ENCODE results near the gene ERMARD.
A peak's percentile ranks its signal among the peaks of the same experiment; 100 is the strongest.
"Not testable (repeated sequence)": the region's sequence is repeated elsewhere in the genome, so short reads cannot be mapped to it uniquely, and the experiment has no call there.

The ERMARD gene

DNA sequence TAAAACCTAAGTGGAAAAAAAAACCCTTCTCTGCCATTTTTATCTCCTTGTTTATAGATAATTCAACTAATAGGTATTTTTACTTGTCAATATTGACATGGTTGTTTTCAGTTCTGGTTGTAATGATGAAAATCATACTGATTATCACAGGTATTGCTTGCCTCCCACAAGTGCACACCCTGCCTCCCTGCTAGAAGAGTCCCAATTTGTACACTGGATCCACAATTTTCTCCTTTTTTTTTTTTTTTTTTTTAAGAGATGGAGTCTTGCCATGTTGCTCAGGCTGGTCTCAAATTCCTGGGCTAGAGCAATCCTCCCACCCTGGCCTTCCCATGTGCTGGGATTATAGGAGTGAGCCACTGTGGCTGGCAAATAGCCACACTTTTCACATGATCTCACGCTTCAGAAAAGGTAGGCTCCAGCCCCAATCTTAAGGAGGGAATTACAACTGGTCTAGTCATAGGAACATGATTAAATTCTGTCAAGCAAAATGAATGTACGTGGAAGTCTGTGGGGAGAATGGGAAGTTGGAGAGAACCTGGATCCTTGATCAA lies 12.4 kb upstream of the ERMARD start:
- DNase-seq, result no peak

- DNase-seq, result no peak
Measured at GRCh38 chr6:169741344-169741743, 10.1 kb upstream of the ERMARD start.

- DNase-seq, result no peak
Measured at GRCh38 chr6:169745405-169745804, 6.0 kb upstream of the ERMARD start.

GRCh38 chr6:169746556-169746955 lies 4.9 kb upstream of the ERMARD start:
- no peak for DNase-seq

DNA sequence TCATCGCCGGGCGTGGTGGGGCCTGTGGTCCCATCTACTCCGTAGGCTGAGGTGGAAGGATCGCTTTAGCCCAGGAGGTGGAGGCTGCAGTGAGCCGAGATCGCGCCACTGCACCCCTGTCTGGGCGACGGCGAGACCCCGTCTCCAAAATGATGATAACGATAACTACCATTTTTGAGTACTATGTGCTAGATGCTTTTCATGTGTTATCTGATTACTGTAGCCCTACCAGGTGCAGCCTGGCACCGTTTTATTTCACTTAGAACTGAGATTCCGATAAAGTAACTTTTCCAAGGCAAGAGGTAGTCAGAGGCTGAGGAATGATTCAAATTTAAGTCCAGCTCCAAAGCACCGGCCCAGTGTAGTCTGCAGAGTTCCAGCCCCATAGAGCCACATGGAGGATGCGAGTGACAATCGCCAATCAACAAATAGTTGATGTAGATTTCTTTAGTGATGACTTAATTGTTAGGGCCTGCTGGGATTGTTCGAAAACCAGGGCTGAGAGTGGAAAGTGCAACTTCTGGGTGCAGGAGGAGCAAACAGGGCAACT lies 727 bp downstream of the ERMARD start:
- DNase-seq, result no peak

GRCh38 chr6:169755162-169755561 lies 3.7 kb downstream of the ERMARD start:
- no peak for DNase-seq

GRCh38 chr6:169763308-169763707 lies 11.9 kb downstream of the ERMARD start:
- DNase-seq, result no peak

DNA sequence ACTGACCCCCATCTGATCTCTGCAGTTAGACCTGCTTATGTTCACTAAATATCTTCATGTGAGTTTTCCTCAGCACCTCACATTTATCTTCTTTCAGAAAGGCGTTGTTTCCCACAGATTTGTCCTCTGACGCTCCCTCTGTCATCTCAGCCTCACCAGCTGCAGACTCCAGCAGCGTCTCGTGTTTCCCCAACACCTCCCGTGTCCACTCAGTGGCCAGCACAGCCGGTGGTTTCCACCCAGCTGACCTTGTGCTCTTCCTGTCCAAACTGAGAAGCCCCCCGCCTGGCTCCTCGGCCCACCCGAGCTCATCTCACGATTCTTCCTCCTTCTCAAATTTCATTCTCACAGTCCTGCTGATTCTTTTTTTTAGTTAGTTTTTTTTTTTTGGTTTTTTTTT lies 12.5 kb downstream of the ERMARD start:
- no peak for DNase-seq

DNA sequence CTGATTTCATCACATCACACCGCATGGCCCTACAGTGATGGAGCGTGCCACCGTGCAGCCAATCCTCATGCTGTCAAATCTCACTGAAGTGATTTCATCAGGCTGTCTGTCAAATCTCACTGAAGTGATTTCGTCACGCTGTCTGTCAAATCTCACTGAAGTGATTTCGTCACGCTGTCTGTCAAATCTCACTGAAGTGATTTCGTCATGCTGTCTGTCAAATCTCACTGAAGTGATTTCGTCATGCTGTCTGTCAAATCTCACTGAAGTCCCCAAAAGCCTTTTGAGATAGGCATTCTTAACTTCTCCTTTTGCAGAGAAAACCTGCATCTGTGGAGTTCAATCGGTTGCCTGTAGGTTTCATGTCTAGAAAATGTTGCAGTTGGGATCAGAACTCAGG lies 14.4 kb downstream of the ERMARD start:
- not testable (repeated sequence) for DNase-seq

DNA sequence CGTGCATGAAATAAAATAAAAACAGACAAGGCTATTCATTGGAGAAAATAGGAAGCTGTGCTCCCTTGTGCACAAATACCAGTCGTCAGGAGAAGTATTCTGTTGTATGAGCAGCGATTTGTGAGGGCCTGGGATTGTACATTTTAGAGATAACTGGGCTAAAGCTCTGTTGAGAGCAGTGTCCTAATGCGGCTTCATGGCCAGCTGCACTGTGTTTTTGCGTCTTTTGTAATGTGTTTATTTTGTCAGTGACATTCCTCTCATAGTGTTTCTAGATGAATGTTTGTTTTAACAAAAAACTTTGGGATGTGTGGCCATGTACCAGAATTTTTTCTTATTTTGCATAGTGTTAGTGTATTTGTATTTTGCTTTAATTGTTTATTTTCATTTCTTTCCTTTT lies 14.8 kb downstream of the ERMARD start:
- DNase-seq, result no peak

- no peak for DNase-seq
Measured at GRCh38 chr6:169766921-169767736, 15.7 kb downstream of the ERMARD start.

GRCh38 chr6:169774347-169774746 lies 22.9 kb downstream of the ERMARD start:
- DNase-seq, result no peak

DNA sequence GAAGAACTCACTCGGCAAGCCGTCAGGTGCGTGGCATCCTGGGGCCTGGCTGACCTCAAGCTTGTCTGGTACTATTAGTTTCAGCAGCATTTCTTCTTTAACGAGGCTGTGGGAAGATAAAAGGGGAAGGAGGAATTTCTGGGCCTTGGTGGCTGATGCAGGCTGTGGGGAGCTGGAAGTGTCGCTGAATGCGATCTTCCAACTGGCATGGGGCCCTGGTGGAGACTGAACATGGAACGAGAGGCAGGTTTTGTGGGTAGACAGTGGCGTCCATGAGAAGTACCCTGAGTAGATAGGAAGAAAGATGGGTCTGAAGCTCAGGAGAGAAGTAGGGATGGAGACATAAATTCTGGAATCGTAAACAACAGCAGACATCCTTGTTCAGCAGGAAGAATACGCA lies 23.9 kb downstream of the ERMARD start:
- no peak for DNase-seq

GRCh38 chr6:169776379-169776778 lies 25.0 kb downstream of the ERMARD start:
- DNase-seq, result no peak

- DNase-seq, result no peak
Measured at GRCh38 chr6:169777896-169778295, 26.5 kb downstream of the ERMARD start.

GRCh38 chr6:169778646-169779045 lies 27.2 kb downstream of the ERMARD start:
- no peak for DNase-seq

- no peak for DNase-seq
Measured at GRCh38 chr6:169779092-169779815, 27.8 kb downstream of the ERMARD start.

- DNase-seq, result no peak
Measured at GRCh38 chr6:169779896-169780295, 28.5 kb downstream of the ERMARD start.

DNA sequence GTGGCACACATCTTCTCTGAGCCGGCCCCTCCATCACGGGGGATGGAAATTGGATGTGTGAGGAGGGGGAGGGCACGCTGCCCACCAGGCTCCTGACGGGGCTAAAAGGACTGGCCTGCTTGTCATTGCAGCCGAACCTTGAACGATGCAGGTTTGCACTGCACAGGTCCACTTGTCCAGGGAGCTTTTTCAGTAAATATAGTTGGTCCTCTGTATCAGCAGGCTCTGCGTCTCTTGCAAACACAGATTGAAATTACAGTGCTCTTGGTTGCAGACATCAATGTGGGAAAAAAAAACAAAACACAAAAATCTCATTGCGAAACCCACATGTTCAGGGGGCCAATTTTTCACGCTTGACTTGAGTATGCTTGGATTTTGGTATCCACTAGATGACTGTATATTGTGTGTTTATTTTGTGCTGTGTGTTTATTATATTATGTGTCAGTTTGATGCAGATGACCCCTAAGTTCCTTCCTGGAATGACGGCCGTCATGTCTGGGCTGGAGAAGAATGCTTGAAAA lies 29.2 kb downstream of the ERMARD start:
- no peak for DNase-seq

- no peak for DNase-seq
Measured at GRCh38 chr6:169782966-169783365, 31.5 kb downstream of the ERMARD start.

DNA sequence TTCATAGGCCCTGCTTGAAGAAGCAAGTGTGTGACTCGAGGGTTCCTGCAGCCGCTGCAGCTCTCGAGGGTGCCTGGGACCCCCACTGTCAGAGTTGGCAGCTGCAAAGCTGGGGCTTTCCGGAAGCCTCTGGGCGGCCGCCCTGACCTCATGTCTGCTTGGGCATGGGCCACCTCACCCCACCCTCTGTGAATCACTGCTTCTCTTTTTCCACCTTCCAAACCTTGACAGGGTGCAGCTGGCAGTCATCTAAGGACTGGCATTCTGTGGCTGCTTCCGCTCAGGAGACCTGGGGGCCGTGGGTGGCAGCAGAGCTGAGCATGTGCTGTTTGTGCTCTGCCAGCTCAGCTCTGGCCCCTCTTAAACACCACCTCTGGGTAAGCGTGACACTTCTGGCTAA lies 32.0 kb downstream of the ERMARD start:
- DNase-seq, result peak; percentile 47

DNA sequence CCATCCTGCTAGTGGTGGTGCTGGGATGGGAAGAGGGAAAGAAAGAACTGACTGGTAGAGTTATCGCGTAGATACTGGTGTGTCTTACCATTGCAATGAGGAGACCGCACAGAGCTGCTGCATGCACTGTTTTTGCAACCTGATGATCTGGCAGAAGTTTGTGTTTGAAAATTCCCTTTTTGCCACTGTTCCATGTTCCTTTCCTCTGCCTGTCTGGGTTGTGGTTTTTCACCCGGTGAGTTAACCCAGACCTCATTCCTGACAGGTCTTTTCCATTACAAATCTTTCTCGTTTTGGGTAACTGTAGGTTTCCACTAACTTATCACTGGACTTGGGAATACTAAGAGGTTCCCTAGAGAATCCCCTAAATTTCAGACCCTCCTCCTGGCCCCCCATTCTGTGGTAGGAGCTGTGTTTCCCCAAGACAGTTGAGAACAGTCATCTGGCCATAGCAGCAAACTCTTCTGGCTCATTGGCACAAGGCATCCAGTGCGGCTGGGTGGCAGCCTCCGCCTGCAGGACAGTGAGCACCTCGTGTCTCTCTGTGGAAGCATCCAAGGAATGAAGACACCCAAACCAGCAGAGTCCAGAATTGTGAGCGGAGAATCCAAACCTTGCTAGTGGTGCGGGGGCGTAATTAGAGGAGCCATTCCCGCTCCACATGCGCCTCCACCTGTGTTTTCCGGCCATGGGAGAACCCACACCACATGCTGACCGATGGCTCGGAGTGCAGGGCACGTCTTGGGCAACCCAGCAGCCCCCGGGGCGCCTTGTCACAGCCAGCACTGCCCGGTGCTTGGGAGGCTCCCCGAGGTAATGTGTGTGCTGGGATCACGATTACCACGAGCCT lies 32.8 kb downstream of the ERMARD start:
- DNase-seq, result peak; percentile 33

All from activated CD8-positive, alpha-beta memory T cell treated with anti-CD3 and anti-CD28 coated beads for 24 hours (primary cell).